ENCODE results near the gene GABBR2.

GABBR2 gene

GRCh38 chr9:98732091-98732490, 23.4 kb upstream of the GABBR2 start:
- TF ChIP-seq CTCF (conservative IDR thresholded peaks at IDR 0.05), result no peak
- no peak overlapping the region for H3K27ac ChIP-seq

- no peak overlapping the region for H3K27ac ChIP-seq
- no peak for TF ChIP-seq CTCF (conservative IDR thresholded peaks at IDR 0.05)
Observed at GRCh38 chr9:98730871-98731270, 22.1 kb upstream of the GABBR2 start.

DNA sequence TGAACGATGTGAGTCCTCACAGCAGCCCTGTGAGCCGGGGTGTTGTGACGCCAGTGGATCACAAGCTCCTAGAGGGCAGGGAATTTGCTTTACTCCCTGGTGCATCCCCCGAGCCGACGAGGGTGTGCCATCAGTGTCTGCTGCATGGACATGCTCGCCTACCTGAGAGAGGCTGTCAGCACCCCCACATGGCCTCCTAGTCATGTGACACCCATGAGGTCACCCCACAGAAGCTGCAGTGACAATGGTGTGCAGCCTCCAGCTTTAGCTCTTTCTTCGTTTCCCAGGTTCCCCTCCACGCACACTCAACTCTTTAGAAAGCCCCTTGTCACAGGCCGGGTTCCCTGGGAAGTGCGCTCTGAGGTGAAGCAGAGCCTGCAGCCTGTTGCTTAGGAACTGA, 19.8 kb upstream of the GABBR2 start:
- TF ChIP-seq CTCF (conservative IDR thresholded peaks at IDR 0.05), result no peak
- H3K27ac ChIP-seq, result no peak overlapping the region

GRCh38 chr9:98727428-98727827, 18.7 kb upstream of the GABBR2 start:
- no peak overlapping the region for H3K27ac ChIP-seq
- TF ChIP-seq CTCF (conservative IDR thresholded peaks at IDR 0.05), result no peak

DNA sequence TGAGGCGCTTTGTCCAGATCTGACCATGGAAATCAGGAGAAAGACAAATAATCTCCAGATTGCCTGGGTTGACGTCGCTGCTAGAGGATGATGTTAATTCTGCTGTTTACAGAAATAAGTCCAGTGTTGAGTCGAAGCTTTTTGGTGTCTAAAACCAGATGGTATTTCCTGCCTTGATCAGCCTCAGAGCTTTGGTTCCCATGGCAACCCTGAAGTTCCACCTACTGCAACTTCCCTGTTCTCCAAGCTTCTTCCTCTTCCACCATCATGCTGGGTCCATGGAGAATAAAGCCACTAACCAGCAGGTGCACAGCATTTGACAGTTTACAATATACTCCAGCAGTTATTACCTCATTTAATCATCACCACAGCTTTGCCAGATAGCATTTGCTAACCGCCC, 18.0 kb upstream of the GABBR2 start:
- TF ChIP-seq CTCF (conservative IDR thresholded peaks at IDR 0.05), result no peak

GRCh38 chr9:98724810-98725530, 16.2 kb upstream of the GABBR2 start:
- TF ChIP-seq CTCF (conservative IDR thresholded peaks at IDR 0.05), result no peak
- no peak overlapping the region for H3K27ac ChIP-seq

More for the DNA sequence above, 18.0 kb upstream of the GABBR2 start:
- no peak overlapping the region for H3K27ac ChIP-seq

GRCh38 chr9:98721643-98722042, 12.9 kb upstream of the GABBR2 start:
- no peak for TF ChIP-seq CTCF (conservative IDR thresholded peaks at IDR 0.05)
- H3K27ac ChIP-seq, result no peak overlapping the region

Measured in VCaP (cell line).